Caco-2 (cell line): ENCODE data around the gene SMAD5. TPM values are rescaled to one million over a fixed set of nuclear protein-coding genes. Genes with fewer than 3 reads are reported as not detected.

Source experiments
- BruUV-seq: library from RNA; stranded (reverse); fragments of 400-500 nt; replicated peaks from 2 replicates; lab custom pipeline; 2021; lab: Mats Ljungman, UMichigan
- CTCF ChIA-PET: fragments of 300-600 bp; sonication (Branson Sonifier 250); formaldehyde crosslinking; loops from one replicate; lab custom pipeline; 2022; ENCODE audit warnings: antibody characterized with exemption; lab: Charles Lee
- POLR2A ChIA-PET: fragments of 300-600 bp; sonication (Branson Sonifier 250); formaldehyde crosslinking; loops from one replicate; lab custom pipeline; 2022; ENCODE audit warnings: antibody characterized with exemption; lab: Charles Lee
- DNase-seq, 2 experiments: peaks; one replicate each; pipeline versions ENCODE4 v3.0.0 to v3.0.0-alpha.2; 2020 to 2022
- H3K27me3 ChIP-seq: replicated peaks from 2 replicates; pipeline ENCODE4 v1.6.0; 2011; ENCODE audit warnings: low read length; ENCODE audit not compliant: control insufficient read depth, insufficient read depth
- H3K36me3 ChIP-seq: 2 replicates; pipeline ENCODE4 v1.5.1; 2011; ENCODE audit warnings: low read length; ENCODE audit not compliant: control insufficient read depth, insufficient read depth
- H3K4me1 ChIP-seq: fragments of 250-450 bp; sonication (Bioruptor Pico); 2 replicates; pipeline ENCODE4 v1.5.1; 2020; ENCODE audit warnings: mild to moderate bottlenecking
- H3K4me3 ChIP-seq: 2 replicates; pipeline ENCODE4 v1.5.1; 2011; ENCODE audit warnings: low read depth, mild to moderate bottlenecking, control low read depth, low read length
- H3K9me3 ChIP-seq: fragments of 250-450 bp; sonication (Bioruptor Pico); 2 replicates; pipeline ENCODE4 v1.5.1; 2020; ENCODE audit warnings: mild to moderate bottlenecking, moderate library complexity
- H3K27ac Mint-ChIP-seq: one replicate; pipeline ENCODE4 v1.8.0; 2022; ENCODE audit warnings: mixed read lengths; ENCODE audit not compliant: unreplicated experiment
- H3K27me3 Mint-ChIP-seq: one replicate; pipeline ENCODE4 v1.8.0; 2022; ENCODE audit warnings: mixed read lengths; ENCODE audit not compliant: insufficient read depth, unreplicated experiment
- H3K36me3 Mint-ChIP-seq: one replicate; pipeline ENCODE4 v1.8.0; 2022; ENCODE audit warnings: mild to moderate bottlenecking, mixed read lengths; ENCODE audit not compliant: insufficient read depth, unreplicated experiment
- H3K4me1 Mint-ChIP-seq: one replicate; pipeline ENCODE4 v1.8.0; 2022; ENCODE audit warnings: low read depth, mixed read lengths; ENCODE audit not compliant: unreplicated experiment
- H3K4me3 Mint-ChIP-seq: one replicate; pipeline ENCODE4 v1.8.0; 2022; ENCODE audit warnings: mild to moderate bottlenecking, moderate library complexity, mixed read lengths; ENCODE audit not compliant: unreplicated experiment
- H3K9me3 Mint-ChIP-seq: one replicate; pipeline ENCODE4 v1.8.0; 2022; ENCODE audit warnings: mixed read lengths; ENCODE audit not compliant: unreplicated experiment
- intact Hi-C: fragments of 100-400 bp; cut with micrococcal nuclease; formaldehyde crosslinking; loops from one replicate; pipeline ENCODE4 v1.10.0; 2022; ENCODE audit not compliant: unreplicated experiment
- total RNA-seq: library from RNA; stranded (reverse); gene quantifications from 2 replicates; pipeline ENCODE4 v1.2.3, GENCODE V29; 2022
- TF ChIP-seq, protein P1 (sequence below), 2 experiments: fragments of 200-600 bp in 1 of 2; IDR thresholded peaks; 1 replicate in 1 of 2; 2 replicates in 1 of 2; pipeline versions ENCODE4 v1.5.1 to v1.8.0; 2011 to 2022; ENCODE audit warnings: antibody characterized with exemption in 1 of 2, control low read depth in 1 of 2, inconsistent platforms in 1 of 2, low read depth in 1 of 2, low read length in 1 of 2, mild to moderate bottlenecking in 1 of 2, moderate library complexity in 1 of 2; ENCODE audit not compliant: insufficient read depth in 1 of 2, severe bottlenecking in 1 of 2, unreplicated experiment in 1 of 2

The SMAD5 gene
- total RNA-seq, 1 experiment from 2014 or later: 142 TPM

DNA sequence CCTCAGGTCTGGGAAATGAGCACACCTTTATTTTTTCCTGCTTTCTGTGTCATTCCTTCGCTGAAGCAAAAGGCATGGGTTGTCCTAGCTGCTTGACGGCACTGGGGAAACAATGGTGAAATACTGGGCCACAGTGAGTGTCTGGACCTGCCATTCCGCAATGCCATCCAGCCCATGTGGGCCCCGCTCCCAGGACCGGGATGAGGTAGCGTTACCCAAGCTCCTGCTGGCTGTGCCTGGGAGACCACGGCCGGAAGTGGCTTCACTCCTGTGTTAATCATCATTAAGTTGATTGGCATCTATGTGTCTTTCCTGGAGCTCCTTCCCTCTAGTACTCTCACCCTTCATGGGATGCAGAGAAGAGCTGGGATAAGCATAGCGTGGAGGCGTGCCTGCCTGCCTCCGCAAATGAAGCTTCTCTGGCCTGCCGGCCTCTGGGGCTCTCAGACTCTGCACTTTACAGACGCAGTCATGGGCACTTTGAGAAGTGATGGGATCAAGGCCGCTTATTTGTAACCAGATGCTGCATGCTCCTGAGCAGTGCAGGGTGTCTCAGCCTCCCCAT, 76.8 kb downstream of the SMAD5 start:
- Mint-ChIP-seq H3K4me3 (no peak overlapping the region), H3K27ac (no peak overlapping the region), H3K36me3 (peaks cover 5% of the 10 kb centered on the region), H3K9me3 (no peaks in the 10 kb centered on the region), H3K4me1 (no peaks in the 10 kb centered on the region), H3K27me3 (no peaks in the 10 kb centered on the region)
- Histone ChIP-seq H3K27me3 (no peaks in the 10 kb centered on the region), H3K36me3 (peaks cover 1% of the 10 kb centered on the region; the same call in 1 of the 2 replicates), H3K9me3 (no peaks in the 10 kb centered on the region), H3K4me1 (no peaks in the 10 kb centered on the region), H3K4me3 (no peak overlapping the region)
- POLR2A ChIA-PET: no interaction called here
- DNase-seq: no peak
- CTCF ChIA-PET: no interaction called here
- BruUV-seq: no TSS peak
- intact Hi-C loops: no loop called here
- TF ChIP-seq, protein P1, sequence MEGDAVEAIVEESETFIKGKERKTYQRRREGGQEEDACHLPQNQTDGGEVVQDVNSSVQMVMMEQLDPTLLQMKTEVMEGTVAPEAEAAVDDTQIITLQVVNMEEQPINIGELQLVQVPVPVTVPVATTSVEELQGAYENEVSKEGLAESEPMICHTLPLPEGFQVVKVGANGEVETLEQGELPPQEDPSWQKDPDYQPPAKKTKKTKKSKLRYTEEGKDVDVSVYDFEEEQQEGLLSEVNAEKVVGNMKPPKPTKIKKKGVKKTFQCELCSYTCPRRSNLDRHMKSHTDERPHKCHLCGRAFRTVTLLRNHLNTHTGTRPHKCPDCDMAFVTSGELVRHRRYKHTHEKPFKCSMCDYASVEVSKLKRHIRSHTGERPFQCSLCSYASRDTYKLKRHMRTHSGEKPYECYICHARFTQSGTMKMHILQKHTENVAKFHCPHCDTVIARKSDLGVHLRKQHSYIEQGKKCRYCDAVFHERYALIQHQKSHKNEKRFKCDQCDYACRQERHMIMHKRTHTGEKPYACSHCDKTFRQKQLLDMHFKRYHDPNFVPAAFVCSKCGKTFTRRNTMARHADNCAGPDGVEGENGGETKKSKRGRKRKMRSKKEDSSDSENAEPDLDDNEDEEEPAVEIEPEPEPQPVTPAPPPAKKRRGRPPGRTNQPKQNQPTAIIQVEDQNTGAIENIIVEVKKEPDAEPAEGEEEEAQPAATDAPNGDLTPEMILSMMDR (IDR thresholded peaks at IDR 0.05; ENCODE audit: insufficient read depth in 1 of 2, low read depth in 1 of 2, low read length in 1 of 2, severe bottlenecking in 1 of 2, unreplicated experiment in 1 of 2): no peak

DNA sequence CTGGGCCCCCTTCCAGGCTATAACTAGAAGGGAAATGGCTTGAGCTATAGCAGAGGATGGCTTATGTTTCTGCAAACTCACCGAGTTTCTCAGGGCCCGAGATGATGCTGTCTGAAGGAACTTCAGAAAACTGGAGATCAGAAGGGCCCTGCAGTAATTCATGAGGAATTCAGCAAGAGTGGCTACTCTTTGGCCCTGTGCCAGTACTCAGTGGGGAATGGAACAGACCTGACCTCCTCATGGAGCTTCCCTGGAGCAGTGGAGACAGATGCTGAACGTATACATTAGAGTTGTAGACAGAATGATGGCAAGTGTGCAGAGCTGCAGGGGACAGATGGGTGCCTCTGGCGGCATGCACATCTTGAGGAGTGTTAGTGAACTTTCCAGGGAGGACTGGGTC, 77.6 kb downstream of the SMAD5 start:
- TF ChIP-seq, protein P1 (IDR thresholded peaks at IDR 0.05; ENCODE audit: insufficient read depth in 1 of 2, low read depth in 1 of 2, low read length in 1 of 2, severe bottlenecking in 1 of 2, unreplicated experiment in 1 of 2): no peak
- no peaks in the 10 kb centered on the region for H3K9me3 ChIP-seq
- H3K4me3 ChIP-seq: no peak overlapping the region
- H3K27me3 ChIP-seq: no peaks in the 10 kb centered on the region
- no peak for DNase-seq
- Mint-ChIP-seq H3K4me3 (no peak overlapping the region), H3K27me3 (no peaks in the 10 kb centered on the region), H3K27ac (no peak overlapping the region), H3K9me3 (no peaks in the 10 kb centered on the region), H3K36me3 (no peaks in the 10 kb centered on the region), H3K4me1 (no peaks in the 10 kb centered on the region)
- H3K4me1 ChIP-seq: no peaks in the 10 kb centered on the region
- ChIA-PET CTCF (no interaction called here), POLR2A (no interaction called here)
- no peaks in the 10 kb centered on the region; the same call in 1 of the 2 replicates for H3K36me3 ChIP-seq
- intact Hi-C loops: no loop called here
- BruUV-seq: no TSS peak

GRCh38 chr5:136211282-136212040, 78.8 kb downstream of the SMAD5 start:
- no peak for DNase-seq
- H3K9me3 Mint-ChIP-seq: no peaks in the 10 kb centered on the region
- no peaks in the 10 kb centered on the region for H3K9me3 ChIP-seq
- BruUV-seq: no TSS peak
- intact Hi-C loops: loop anchor here (1.0 to 2.0 kb wide), 5 partner anchors 37 to 659 kb away; no protein-coding TSS in a partner anchor
- H3K4me1 ChIP-seq: no peaks in the 10 kb centered on the region
- no peaks in the 10 kb centered on the region for H3K36me3 ChIP-seq
- no peaks in the 10 kb centered on the region for H3K4me1 Mint-ChIP-seq
- no peak overlapping the region for H3K4me3 ChIP-seq
- H3K4me3 Mint-ChIP-seq: no peak overlapping the region
- H3K27me3 ChIP-seq: no peaks in the 10 kb centered on the region
- H3K36me3 Mint-ChIP-seq: peaks cover 4% of the 10 kb centered on the region
- ChIA-PET CTCF (interaction anchor here (1.4 to 1.6 kb wide), 3 partner anchors 145 to 323 kb away, joined by 3 to 8 read pairs (median 5); no protein-coding TSS in a partner anchor), POLR2A (no interaction called here)
- no peak overlapping the region for H3K27ac Mint-ChIP-seq
- H3K27me3 Mint-ChIP-seq: no peaks in the 10 kb centered on the region
- TF ChIP-seq, protein P1 (IDR thresholded peaks at IDR 0.05; ENCODE audit: insufficient read depth in 1 of 2, low read depth in 1 of 2, low read length in 1 of 2, severe bottlenecking in 1 of 2, unreplicated experiment in 1 of 2): no peak
